NCI-H524 (cell line): ENCODE data around the gene ABCA1.
"Not testable (repeated sequence)": the region's sequence is repeated elsewhere in the genome, so short reads cannot be mapped to it uniquely, and the experiment has no call there.

Experiments
- DNase-seq, 2 experiments: peaks; one replicate each; lab custom pipeline; 2025; lab: John Stamatoyannopoulos, UW

Gene ABCA1

GRCh38 chr9:104795082-104795481 lies 132.9 kb downstream of the ABCA1 start:
- DNase-seq = no peak

- DNase-seq = no peak
These were observed 133.9 kb downstream of the ABCA1 start for GRCh38 chr9:104794070-104794469.

- DNase-seq = no peak
These were observed 139.7 kb downstream of the ABCA1 start for GRCh38 chr9:104788251-104788650.

GRCh38 chr9:104787306-104788015 lies 140.5 kb downstream of the ABCA1 start:
- DNase-seq = no peak

- no peak for DNase-seq
These were observed 141.7 kb downstream of the ABCA1 start for GRCh38 chr9:104786293-104786692.

- DNase-seq = no peak
These were observed 143.9 kb downstream of the ABCA1 start for GRCh38 chr9:104784098-104784497.

- DNase-seq = no peak
These were observed 144.4 kb downstream of the ABCA1 start for GRCh38 chr9:104783588-104783987.

GRCh38 chr9:104780796-104781395 lies 147.1 kb downstream of the ABCA1 start:
- peak in 1 of 2 experiments; percentile 48 for DNase-seq

- DNase-seq = no peak
These were observed 147.9 kb downstream of the ABCA1 start for GRCh38 chr9:104779946-104780535.

- no peak for DNase-seq
These were observed 148.6 kb downstream of the ABCA1 start for GRCh38 chr9:104779334-104779733.

GRCh38 chr9:104778802-104779201 lies 149.2 kb downstream of the ABCA1 start:
- DNase-seq = no peak

- no peak for DNase-seq
These were observed 151.2 kb downstream of the ABCA1 start for GRCh38 chr9:104776797-104777196.

- DNase-seq = no peak
These were observed 152.0 kb downstream of the ABCA1 start for GRCh38 chr9:104775976-104776375.

GRCh38 chr9:104775574-104775936 lies 152.4 kb downstream of the ABCA1 start:
- no peak for DNase-seq

GRCh38 chr9:104774831-104775573 lies 153.0 kb downstream of the ABCA1 start:
- no peak for DNase-seq

- DNase-seq = no peak
These were observed 153.8 kb downstream of the ABCA1 start for GRCh38 chr9:104774132-104774531.

- peak in 1 of 2 experiments; percentile 28 for DNase-seq
These were observed 155.0 kb downstream of the ABCA1 start for GRCh38 chr9:104772714-104773510.

GRCh38 chr9:104769655-104770054 lies 158.3 kb downstream of the ABCA1 start:
- no peak for DNase-seq

- not testable (repeated sequence) for DNase-seq
These were observed 158.9 kb downstream of the ABCA1 start for GRCh38 chr9:104769029-104769428.

GRCh38 chr9:104767507-104767906 lies 160.4 kb downstream of the ABCA1 start:
- DNase-seq = no peak

GRCh38 chr9:104766025-104766424 lies 161.9 kb downstream of the ABCA1 start:
- no peak for DNase-seq

- DNase-seq = no peak
These were observed 162.8 kb downstream of the ABCA1 start for GRCh38 chr9:104765138-104765537.
